Ascending aorta (tissue), 2 donors: ENCODE measurements around the gene HOXB1. TPM values are rescaled to one million over a fixed set of nuclear protein-coding genes. Genes with fewer than 3 reads are reported as not detected.
"Not testable (repeated sequence)": the region's sequence is repeated elsewhere in the genome, so short reads cannot be mapped to it uniquely, and the experiment has no call there.

Experiments
- DNase-seq, 2 donors: peaks; one replicate each; pipeline ENCODE4 v3.0.0-alpha.2; 2019; ENCODE audit warnings: low spot score in 2 of 2
- H3K27ac ChIP-seq, 2 donors: fragments of 200-600 bp; sonication (generic); one replicate each; pipeline ENCODE4 v1.5.1; 2016 to 2017; ENCODE audit warnings: mild to moderate bottlenecking in 1 of 2
- H3K27me3 ChIP-seq: fragments of 200-600 bp; sonication (generic); one replicate; pipeline ENCODE4 v1.5.1; 2017
- H3K36me3 ChIP-seq, 2 donors: fragments of 200-600 bp; sonication (generic); one replicate each; pipeline ENCODE4 v1.5.1; 2016
- H3K4me1 ChIP-seq, 2 donors: fragments of 200-600 bp; sonication (generic); one replicate each; pipeline ENCODE4 v1.5.1; 2016 to 2017; ENCODE audit warnings: mild to moderate bottlenecking in 1 of 2
- H3K4me3 ChIP-seq, 2 donors: fragments of 200-600 bp; sonication (generic); one replicate each; pipeline ENCODE4 v1.5.1; 2016 to 2017; ENCODE audit warnings: mild to moderate bottlenecking in 1 of 2
- H3K9me3 ChIP-seq, 2 donors: fragments of 200-600 bp; sonication (generic); one replicate each; pipeline ENCODE4 v1.5.1; 2016
- CTCF ChIP-seq, 3 experiments: fragments of 200-600 bp in 2 of 3; fragments of 450-650 bp in 1 of 3; sonication (generic) in 2 of 3; IDR thresholded peaks; one replicate each; pipeline ENCODE4 v1.5.1; 2016 to 2019; ENCODE audit warnings: antibody characterized with exemption in 3 of 3, mild to moderate bottlenecking in 1 of 3, moderate library complexity in 1 of 3
- intact Hi-C: fragments of 100-400 bp; cut with DNase I; formaldehyde crosslinking; loops from one replicate; pipeline ENCODE4 v1.15.1; 2023
- total RNA-seq: library from RNA; depleted of rRNA; stranded (reverse); fragments of >200 nt; gene quantifications from one replicate; pipeline ENCODE4 v1.1.0, GENCODE V29; 2016

HOXB1 gene
- total RNA-seq, 1 donor from 2014 or later, result not detected

- Histone ChIP-seq H3K4me3 (no peak overlapping the region), H3K27ac (no peak overlapping the region), H3K4me1 (no peaks in the 10 kb centered on the region), H3K27me3 (no peaks in the 10 kb centered on the region), H3K36me3 (no peaks in the 10 kb centered on the region), H3K9me3 (no peaks in the 10 kb centered on the region)
- no peak for DNase-seq
- TF ChIP-seq CTCF (IDR thresholded peaks at IDR 0.05), result no peak
- intact Hi-C loops, result no loop called here
Measured at GRCh38 chr17:48513097-48513496, 17.7 kb downstream of the HOXB1 start.

DNA sequence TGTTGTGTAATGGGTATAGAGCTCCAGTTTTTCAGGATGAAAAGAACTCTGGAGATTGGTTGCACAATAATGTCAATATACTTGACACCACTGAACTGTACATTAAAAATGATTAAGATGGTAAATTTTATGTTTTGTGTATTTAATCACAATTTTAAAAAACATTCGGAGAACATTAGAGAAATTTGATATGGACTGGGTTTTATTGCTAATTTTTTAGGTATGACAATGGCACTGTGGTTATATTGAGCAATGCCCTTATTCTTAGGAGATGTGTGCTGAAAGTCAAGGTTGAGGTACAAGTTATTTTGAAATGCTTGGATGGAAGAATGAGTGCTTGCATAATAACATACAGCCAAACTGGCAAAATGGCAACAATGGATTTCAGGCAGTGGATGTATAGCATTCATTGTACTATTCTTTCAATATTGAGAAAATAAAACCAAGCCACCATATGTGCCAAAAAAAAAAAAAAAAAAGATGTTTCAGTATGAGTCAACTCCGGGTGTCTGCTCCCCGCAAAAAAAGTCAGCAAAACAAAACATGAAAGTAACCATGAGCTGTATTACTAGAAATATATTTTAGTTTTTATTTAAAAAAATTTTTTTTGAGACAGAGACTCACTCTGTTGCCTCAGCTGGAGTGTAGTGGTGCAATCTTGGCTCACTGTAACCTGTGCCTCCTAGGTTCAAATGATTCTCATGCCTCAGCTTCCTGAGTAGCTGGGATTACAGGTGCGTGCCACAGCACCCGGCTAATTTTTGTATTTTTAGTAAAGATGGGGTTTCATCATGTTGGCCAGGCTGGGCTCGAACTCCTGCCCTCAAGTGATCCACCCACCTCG lies 19.8 kb downstream of the HOXB1 start:
- no peaks in the 10 kb centered on the region for H3K4me1 ChIP-seq

DNA sequence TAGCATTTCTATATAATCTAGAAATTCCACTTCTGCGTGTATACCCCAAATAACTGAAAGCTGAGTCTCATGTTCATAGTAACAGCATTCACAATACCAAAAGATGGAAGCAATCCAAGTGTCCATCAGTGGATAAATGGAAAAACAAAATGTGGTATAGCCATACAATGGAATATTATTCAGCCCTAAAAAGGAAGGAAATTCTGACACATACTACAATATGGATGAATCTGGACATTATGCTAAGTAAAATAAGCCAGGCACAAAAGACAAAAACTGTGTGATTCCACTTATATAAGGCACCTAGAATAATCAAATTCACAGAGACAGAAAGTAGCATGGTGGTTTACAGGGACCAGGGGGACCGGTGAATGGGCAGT lies 20.4 kb downstream of the HOXB1 start:
- no peak overlapping the region for H3K4me3 ChIP-seq
- DNase-seq, result no peak
- no peaks in the 10 kb centered on the region for H3K36me3 ChIP-seq
- no peaks in the 10 kb centered on the region for H3K4me1 ChIP-seq
- H3K27ac ChIP-seq, result no peak overlapping the region
- H3K9me3 ChIP-seq, result no peaks in the 10 kb centered on the region
- TF ChIP-seq CTCF (IDR thresholded peaks at IDR 0.05), result no peak
- intact Hi-C loops, result no loop called here
- H3K27me3 ChIP-seq, result no peaks in the 10 kb centered on the region

More for the DNA sequence above, 19.8 kb downstream of the HOXB1 start:
- no peaks in the 10 kb centered on the region for H3K27me3 ChIP-seq
- no peak for TF ChIP-seq CTCF (IDR thresholded peaks at IDR 0.05)
- H3K4me3 ChIP-seq, result no peak overlapping the region
- intact Hi-C loops, result no loop called here
- no peak overlapping the region for H3K27ac ChIP-seq
- no peaks in the 10 kb centered on the region for H3K36me3 ChIP-seq
- no peaks in the 10 kb centered on the region for H3K9me3 ChIP-seq
- DNase-seq, result no peak

DNA sequence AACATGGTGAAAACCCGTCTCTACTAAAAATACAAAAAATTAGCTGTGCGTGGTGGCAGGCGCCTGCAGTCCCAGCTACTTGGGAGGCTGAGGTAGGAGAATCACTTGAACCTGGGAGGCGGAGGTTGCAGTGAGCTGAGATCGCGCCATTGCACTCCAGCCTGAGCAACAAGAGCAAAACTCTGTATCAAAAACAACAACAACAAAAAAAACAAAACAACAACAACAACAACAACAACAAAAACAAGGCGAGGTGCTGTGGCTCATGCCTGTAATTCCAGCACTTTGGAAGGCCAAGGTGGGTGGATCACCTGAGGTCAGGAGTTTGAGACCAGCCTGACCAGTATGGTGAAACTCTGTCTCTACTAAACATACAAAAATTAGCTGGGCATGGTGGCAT lies 21.1 kb downstream of the HOXB1 start:
- H3K27ac ChIP-seq, intact Hi-C loops, H3K4me3 ChIP-seq, H3K27me3 ChIP-seq, H3K9me3 ChIP-seq, DNase-seq, H3K4me1 ChIP-seq, H3K36me3 ChIP-seq: not testable (repeated sequence)

DNA sequence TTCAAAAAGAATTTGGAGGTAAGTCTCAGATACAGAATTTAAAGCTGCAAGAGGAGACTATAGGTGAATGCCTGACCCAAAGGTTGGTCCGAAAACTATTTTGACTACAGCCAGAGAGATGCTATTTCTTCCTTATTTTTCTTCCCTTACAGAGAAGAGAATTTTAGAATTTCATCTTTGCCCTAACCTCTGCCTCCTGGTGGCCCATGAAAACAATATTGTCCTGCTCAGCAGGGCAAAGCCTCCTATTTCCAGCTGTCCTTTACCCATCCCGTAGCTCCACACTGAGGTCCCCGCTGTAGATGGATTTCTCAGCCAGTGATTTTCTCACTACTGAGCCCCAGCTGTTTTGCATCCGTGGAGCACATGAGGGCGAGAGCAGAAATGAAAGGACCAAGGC lies 24.6 kb downstream of the HOXB1 start:
- Histone ChIP-seq H3K27ac (no peak overlapping the region), H3K4me3 (no peak overlapping the region), H3K27me3 (no peaks in the 10 kb centered on the region), H3K9me3 (no peaks in the 10 kb centered on the region), H3K36me3 (no peaks in the 10 kb centered on the region), H3K4me1 (no peaks in the 10 kb centered on the region)
- intact Hi-C loops, result no loop called here
- DNase-seq, result no peak
- TF ChIP-seq CTCF (IDR thresholded peaks at IDR 0.05), result no peak

- intact Hi-C loops, result no loop called here
- Histone ChIP-seq H3K27ac (no peak overlapping the region), H3K27me3 (no peaks in the 10 kb centered on the region), H3K36me3 (no peaks in the 10 kb centered on the region), H3K4me3 (no peak overlapping the region), H3K4me1 (no peaks in the 10 kb centered on the region), H3K9me3 (no peaks in the 10 kb centered on the region)
- DNase-seq, result no peak
- TF ChIP-seq CTCF (IDR thresholded peaks at IDR 0.05), result no peak
Measured at GRCh38 chr17:48505788-48506187, 25.0 kb downstream of the HOXB1 start.
